Lower lobe of right lung (tissue), 2 donors: Measurements from ENCODE around the gene CFD. TPM values are rescaled to one million over a fixed set of nuclear protein-coding genes. Genes with fewer than 3 reads are reported as not detected.
A peak's percentile ranks its signal among the peaks of the same experiment; 100 is the strongest.

ENCODE experiments used
- ATAC-seq, 2 donors: fragments of 200-7000 bp; cut with Tn5 transposase; one replicate each; pipeline ENCODE4 v1.9.1; 2020 to 2022; ENCODE audit warnings: mild to moderate bottlenecking in 2 of 2, moderate library complexity in 2 of 2
- DNase-seq: peaks from one replicate; pipeline ENCODE4 v3.0.0-alpha.2; 2020
- H3K27ac ChIP-seq: fragments of 200-600 bp; one replicate; pipeline ENCODE4 v1.8.0; 2022
- H3K27me3 ChIP-seq: fragments of 200-600 bp; one replicate; pipeline ENCODE4 v1.8.0; 2022; ENCODE audit warnings: low read depth
- H3K36me3 ChIP-seq: fragments of 200-600 bp; one replicate; pipeline ENCODE4 v1.8.0; 2022; ENCODE audit warnings: mild to moderate bottlenecking
- H3K4me1 ChIP-seq: fragments of 200-600 bp; one replicate; pipeline ENCODE4 v1.8.0; 2022
- H3K4me3 ChIP-seq: fragments of 200-600 bp; one replicate; pipeline ENCODE4 v1.8.0; 2022; ENCODE audit warnings: mild to moderate bottlenecking
- H3K9me3 ChIP-seq: fragments of 200-600 bp; one replicate; pipeline ENCODE4 v1.8.0; 2022
- intact Hi-C: fragments of 100-400 bp; cut with DNase I; formaldehyde crosslinking; loops from one replicate; pipeline ENCODE4 v1.11.0; 2022
- total RNA-seq: library from RNA; stranded (reverse); fragmentation: NEBNext Ultra II Directional; extraction: Animal tissue kit (Norgen Biotek cat#: 25700); gene quantifications from one replicate; pipeline ENCODE4 v1.2.1, GENCODE V29; 2021
- TF ChIP-seq, protein P1 (sequence below): fragments of 200-600 bp; IDR thresholded peaks from one replicate; pipeline ENCODE4 v1.8.0; 2022; ENCODE audit warnings: antibody characterized with exemption, mild to moderate bottlenecking
- donor health status: DM: no; HTN: yes; CAD: no; lungs with severe emphysema.

Gene CFD
- total RNA-seq, 1 donor from 2014 or later: 282 TPM

DNA sequence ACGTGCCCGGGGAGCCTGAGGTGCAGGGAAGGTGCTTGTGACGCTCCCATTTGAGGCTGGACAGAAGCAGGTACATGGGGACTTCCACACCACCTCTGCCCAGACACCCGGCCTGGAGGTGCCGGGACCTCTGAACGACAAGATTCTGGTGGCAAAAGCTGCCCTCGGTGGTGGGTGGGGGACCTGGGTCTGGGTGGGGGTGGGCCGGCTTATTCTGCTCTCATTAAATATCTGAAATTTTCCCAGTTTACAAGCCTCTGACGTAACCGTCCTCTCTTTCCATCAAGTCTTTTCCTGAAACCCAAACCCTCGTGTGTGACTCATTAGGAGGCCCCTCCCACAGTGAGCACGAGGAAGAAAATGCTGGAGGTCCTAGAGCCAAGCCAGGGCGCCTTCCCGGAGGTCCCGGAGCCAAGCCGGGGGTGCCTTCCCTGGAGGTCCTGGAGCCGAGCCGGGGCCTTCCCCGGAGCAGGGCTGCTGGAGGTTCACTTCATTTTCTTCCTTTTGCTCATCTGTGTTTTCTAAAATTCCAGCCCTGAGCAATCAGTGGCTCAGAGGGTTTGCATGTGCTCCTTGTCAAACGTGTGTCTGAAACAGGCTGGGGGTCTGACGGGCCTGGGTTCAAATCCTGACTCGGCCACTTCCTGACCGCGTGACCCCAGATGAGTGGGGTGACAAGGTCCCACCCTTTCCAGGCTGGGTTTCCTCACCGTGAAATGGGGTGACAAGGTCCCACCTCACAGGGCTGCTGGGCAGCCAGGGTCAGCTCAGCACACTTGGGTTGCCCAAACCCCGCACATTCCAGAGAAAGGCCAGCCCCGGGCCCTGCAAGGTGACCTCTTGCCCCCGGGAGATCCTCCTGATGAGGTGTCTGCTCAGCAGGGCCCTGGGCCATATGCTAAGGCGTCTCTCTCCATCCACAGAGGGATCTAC, 10.0 kb downstream of the CFD start:
- Histone ChIP-seq H3K27ac (peak overlapping the region; percentile 62), H3K4me3 (no peak overlapping the region), H3K9me3 (no peaks in the 10 kb centered on the region), H3K4me1 (peaks cover 25% of the 10 kb centered on the region), H3K36me3 (peaks cover 23% of the 10 kb centered on the region), H3K27me3 (no peaks in the 10 kb centered on the region)
- ATAC-seq (peak; percentile 21 to 32), DNase-seq (no peak)
- TF ChIP-seq, protein P1, sequence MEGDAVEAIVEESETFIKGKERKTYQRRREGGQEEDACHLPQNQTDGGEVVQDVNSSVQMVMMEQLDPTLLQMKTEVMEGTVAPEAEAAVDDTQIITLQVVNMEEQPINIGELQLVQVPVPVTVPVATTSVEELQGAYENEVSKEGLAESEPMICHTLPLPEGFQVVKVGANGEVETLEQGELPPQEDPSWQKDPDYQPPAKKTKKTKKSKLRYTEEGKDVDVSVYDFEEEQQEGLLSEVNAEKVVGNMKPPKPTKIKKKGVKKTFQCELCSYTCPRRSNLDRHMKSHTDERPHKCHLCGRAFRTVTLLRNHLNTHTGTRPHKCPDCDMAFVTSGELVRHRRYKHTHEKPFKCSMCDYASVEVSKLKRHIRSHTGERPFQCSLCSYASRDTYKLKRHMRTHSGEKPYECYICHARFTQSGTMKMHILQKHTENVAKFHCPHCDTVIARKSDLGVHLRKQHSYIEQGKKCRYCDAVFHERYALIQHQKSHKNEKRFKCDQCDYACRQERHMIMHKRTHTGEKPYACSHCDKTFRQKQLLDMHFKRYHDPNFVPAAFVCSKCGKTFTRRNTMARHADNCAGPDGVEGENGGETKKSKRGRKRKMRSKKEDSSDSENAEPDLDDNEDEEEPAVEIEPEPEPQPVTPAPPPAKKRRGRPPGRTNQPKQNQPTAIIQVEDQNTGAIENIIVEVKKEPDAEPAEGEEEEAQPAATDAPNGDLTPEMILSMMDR: no peak
- intact Hi-C loops: no loop called here

GRCh38 chr19:870314-870713, 10.8 kb downstream of the CFD start:
- intact Hi-C loops: no loop called here
- ATAC-seq (no peak), DNase-seq (no peak)
- Histone ChIP-seq H3K4me1 (peaks cover 25% of the 10 kb centered on the region), H3K4me3 (no peak overlapping the region), H3K36me3 (peaks cover 28% of the 10 kb centered on the region), H3K27ac (peak overlapping the region; percentile 62), H3K27me3 (no peaks in the 10 kb centered on the region), H3K9me3 (no peaks in the 10 kb centered on the region)
- TF ChIP-seq, protein P1: no peak

DNA sequence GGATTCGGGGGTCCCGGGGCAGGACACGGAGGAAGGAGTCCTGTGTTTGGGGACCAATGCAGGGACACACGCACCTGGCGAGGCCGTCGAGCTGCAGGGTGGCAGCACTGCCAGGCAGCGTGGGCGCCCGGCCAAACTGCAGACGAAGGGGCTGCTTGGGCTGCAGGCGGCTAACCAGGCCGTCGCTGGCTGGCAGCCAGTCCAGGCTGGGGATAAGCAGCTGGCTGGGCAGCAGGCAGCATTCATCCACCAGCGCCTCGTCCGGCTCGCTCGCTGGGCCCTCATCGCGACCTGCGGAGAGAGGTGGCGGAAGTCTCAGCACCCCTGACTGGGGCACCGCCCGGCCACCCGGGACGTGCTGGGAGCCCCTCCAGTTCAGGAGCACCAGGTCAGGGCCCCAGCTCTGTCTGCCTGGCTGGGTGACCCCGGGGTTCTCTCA, 11.5 kb downstream of the CFD start:
- Histone ChIP-seq H3K27ac (peak overlapping the region; percentile 39), H3K4me1 (peaks cover 25% of the 10 kb centered on the region), H3K27me3 (no peaks in the 10 kb centered on the region), H3K4me3 (no peak overlapping the region), H3K36me3 (peaks cover 33% of the 10 kb centered on the region), H3K9me3 (no peaks in the 10 kb centered on the region)
- peak in 1 of 2 donors; percentile 0 for ATAC-seq
- no peak for DNase-seq
- TF ChIP-seq, protein P1: no peak
- intact Hi-C loops: no loop called here

DNA sequence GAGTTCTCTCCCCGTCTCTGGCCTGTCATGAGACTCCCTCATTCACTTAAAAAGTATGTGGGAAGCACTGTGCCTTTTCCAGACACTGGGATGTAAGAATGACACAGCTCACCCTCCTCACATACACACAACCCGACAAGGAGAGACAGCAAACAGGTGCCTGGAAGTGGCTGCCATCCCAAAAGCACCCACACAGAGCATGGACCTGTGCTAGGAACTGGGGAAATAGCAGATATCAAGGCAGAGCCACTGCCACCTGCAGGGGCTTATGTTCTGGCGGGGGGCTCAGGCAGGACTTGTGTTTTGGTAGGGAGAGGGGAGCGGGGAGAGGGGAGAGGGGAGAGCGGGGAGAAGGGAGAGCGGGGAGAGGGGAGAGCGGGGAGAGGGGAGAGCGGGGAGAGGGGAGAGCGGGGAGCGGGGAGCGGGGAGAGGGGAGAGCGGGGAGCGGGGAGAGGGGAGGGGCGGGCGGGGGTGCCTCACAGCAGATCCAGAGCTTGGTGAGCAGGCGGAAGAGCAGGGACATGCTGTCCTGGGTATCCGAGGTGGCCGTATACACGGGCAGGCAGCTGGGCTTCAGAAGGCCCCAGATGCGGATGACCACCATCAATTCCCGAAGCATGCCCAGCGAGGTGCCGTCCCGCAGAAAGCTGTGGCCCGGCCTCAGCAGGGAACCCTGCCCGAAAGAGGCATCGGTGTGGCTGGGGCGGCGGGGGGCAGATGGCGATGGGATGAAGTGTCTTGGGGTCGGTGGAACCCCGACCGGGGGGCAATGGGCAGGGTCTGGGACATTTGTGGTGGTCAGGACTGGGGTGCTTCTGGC, 12.2 kb downstream of the CFD start:
- DNase-seq (no peak), ATAC-seq (peak in 1 of 2 donors; percentile 5)
- Histone ChIP-seq H3K4me1 (peaks cover 25% of the 10 kb centered on the region), H3K36me3 (peaks cover 40% of the 10 kb centered on the region), H3K27ac (peak overlapping the region; percentile 88), H3K9me3 (no peaks in the 10 kb centered on the region), H3K4me3 (peak overlapping the region; percentile 37), H3K27me3 (no peaks in the 10 kb centered on the region)
- intact Hi-C loops: no loop called here
- TF ChIP-seq, protein P1: no peak

- intact Hi-C loops: no loop called here
- ATAC-seq (peak; percentile 78 to 81), DNase-seq (peak; percentile 88)
- TF ChIP-seq, protein P1: no peak
- Histone ChIP-seq H3K36me3 (peaks cover 45% of the 10 kb centered on the region), H3K27ac (peak overlapping the region; percentile 88), H3K4me1 (peaks cover 25% of the 10 kb centered on the region), H3K9me3 (no peaks in the 10 kb centered on the region), H3K27me3 (no peaks in the 10 kb centered on the region), H3K4me3 (peak overlapping the region; percentile 37)
Observed at GRCh38 chr19:872266-872951, 12.9 kb downstream of the CFD start.
